ENCODE results near the gene TEAD1. TPM values are rescaled to one million over a fixed set of nuclear protein-coding genes. Genes with fewer than 3 reads are reported as not detected.

TEAD1 gene
- total RNA-seq, 4 donors from 2014 or later = 46.1 to 175 (median 126) TPM

DNA sequence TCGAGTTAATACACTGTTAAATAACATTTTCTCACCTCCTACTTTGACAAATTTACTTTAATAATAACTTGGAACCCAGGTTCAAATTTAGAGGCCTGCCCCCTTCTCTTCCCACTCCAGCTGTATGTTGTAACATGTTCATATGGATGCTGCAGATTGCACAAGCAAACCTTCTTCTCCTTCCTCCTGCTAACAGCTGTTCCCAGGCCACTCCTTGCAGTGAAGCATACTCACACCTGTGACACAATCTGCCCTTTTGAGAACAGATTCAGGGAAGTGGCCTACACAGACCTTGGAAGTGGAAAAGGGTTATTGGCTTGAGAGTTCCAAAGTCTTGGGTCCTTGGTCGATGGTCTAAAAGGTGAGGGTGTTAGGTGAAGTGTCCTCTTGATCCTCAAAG is 131.9 kb downstream of the TEAD1 start:
- intact Hi-C loops (cut with DNase I; ENCODE audit: low total_unique reads) = no loop called here
- Histone ChIP-seq H3K4me1 (peaks cover 70 to 84% of the 10 kb centered on the region in 2 donors), H3K27me3 (no peaks in the 10 kb centered on the region), H3K9me3 (no peaks in the 10 kb centered on the region), H3K4me3 (no peak overlapping the region), H3K36me3 (no peaks in the 10 kb centered on the region), H3K27ac (peak overlapping the region; percentile 51 to 71 (median 64))
- ATAC-seq (peak; percentile 82 to 98), DNase-seq (peak; percentile 56 to 79)
- TF ChIP-seq CTCF (IDR thresholded peaks at IDR 0.05 in 4 of 5, conservative IDR thresholded peaks at IDR 0.05 in 1 of 5) (no peak), POLR2A (IDR thresholded peaks at IDR 0.05) (no peak)
- in situ Hi-C loops (cut with MboI; ENCODE audit: low sequenced_read_pairs in 4 of 4) = loop anchor here in 3 of 4 donors (10.0 to 25.0 kb wide), 2 partner anchors 89 to 119 kb away; no protein-coding TSS in a partner anchor

- Histone ChIP-seq H3K27me3 (no peaks in the 10 kb centered on the region), H3K27ac (peak overlapping the region in 2 of 4 donors; percentile 8), H3K4me3 (no peak overlapping the region), H3K9me3 (no peaks in the 10 kb centered on the region), H3K36me3 (no peaks in the 10 kb centered on the region), H3K4me1 (peaks cover 60 to 79% of the 10 kb centered on the region in 2 donors)
- no peak for ATAC-seq
- intact Hi-C loops (cut with DNase I; ENCODE audit: low total_unique reads) = no loop called here
- no peak for DNase-seq
- no peak for TF ChIP-seq CTCF (IDR thresholded peaks at IDR 0.05 in 4 of 5, conservative IDR thresholded peaks at IDR 0.05 in 1 of 5)
- no peak for TF ChIP-seq POLR2A (IDR thresholded peaks at IDR 0.05)
- in situ Hi-C loops (cut with MboI; ENCODE audit: low sequenced_read_pairs in 4 of 4) = loop anchor here in 3 of 4 donors (10.0 to 25.0 kb wide), 2 partner anchors 87 to 120 kb away; no protein-coding TSS in a partner anchor
Observed at GRCh38 chr11:12807621-12808020, 133.4 kb downstream of the TEAD1 start.

DNA sequence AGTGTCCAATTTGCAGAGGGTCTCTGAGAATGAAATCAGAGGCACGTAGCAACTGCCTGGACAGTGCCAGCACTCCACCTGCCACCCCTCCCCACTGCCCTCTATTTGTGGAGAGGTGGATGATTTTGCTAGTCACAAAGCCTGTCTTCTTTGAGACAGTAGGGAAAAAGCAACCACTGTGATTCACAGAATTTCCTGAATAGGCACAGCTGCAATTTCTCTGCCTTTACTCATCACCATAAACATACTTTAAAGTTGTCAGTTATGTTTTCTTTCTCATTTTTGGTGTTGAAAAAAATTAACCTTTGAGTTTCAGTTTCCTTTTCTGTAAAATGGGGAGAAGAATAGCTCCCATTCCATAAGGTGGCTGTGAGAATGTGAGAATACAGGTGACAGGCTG is 134.3 kb downstream of the TEAD1 start:
- peak overlapping the region in 2 of 4 donors; percentile 13 to 29 for H3K27ac ChIP-seq
- no peak for ATAC-seq
- TF ChIP-seq CTCF (IDR thresholded peaks at IDR 0.05 in 4 of 5, conservative IDR thresholded peaks at IDR 0.05 in 1 of 5) (no peak), POLR2A (IDR thresholded peaks at IDR 0.05) (no peak)
- DNase-seq = no peak
- H3K9me3 ChIP-seq = no peaks in the 10 kb centered on the region
- peaks cover 58 to 79% of the 10 kb centered on the region in 2 donors for H3K4me1 ChIP-seq
- no peak overlapping the region for H3K4me3 ChIP-seq
- intact Hi-C loops (cut with DNase I; ENCODE audit: low total_unique reads) (no loop called here), in situ Hi-C loops (cut with MboI; ENCODE audit: low sequenced_read_pairs in 4 of 4) (loop anchor here in 3 of 4 donors (10.0 to 25.0 kb wide), 2 partner anchors 86 to 121 kb away; no protein-coding TSS in a partner anchor)
- H3K36me3 ChIP-seq = no peaks in the 10 kb centered on the region
- no peaks in the 10 kb centered on the region for H3K27me3 ChIP-seq

DNA sequence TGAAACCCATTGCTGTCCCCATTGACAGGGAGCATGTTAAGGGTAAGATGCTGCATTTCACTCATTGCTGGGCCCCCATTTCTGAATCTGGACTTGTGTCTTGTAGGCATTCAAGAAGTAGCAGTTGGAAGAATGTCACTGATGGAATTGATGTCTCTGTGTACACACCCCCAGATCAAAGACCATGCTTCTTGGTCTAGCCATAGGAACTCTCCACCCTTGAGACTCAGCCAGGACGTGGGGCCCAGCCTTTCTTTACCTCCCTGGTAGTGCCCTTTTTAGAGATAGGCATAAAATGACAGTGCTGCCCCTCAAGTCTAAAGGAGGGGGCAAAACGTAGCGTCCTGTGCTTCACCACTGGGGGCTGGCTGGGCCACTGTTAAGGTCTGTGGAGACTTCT is 135.1 kb downstream of the TEAD1 start:
- peaks cover 58 to 81% of the 10 kb centered on the region in 2 donors for H3K4me1 ChIP-seq

More for the DNA sequence above, 135.1 kb downstream of the TEAD1 start:
- ATAC-seq (no peak), DNase-seq (no peak)
- TF ChIP-seq CTCF (IDR thresholded peaks at IDR 0.05 in 4 of 5, conservative IDR thresholded peaks at IDR 0.05 in 1 of 5) = no peak
- no peak for TF ChIP-seq POLR2A (IDR thresholded peaks at IDR 0.05)
- Histone ChIP-seq H3K36me3 (no peaks in the 10 kb centered on the region), H3K4me3 (no peak overlapping the region), H3K27ac (peak overlapping the region in 2 of 4 donors; percentile 40 to 47), H3K9me3 (no peaks in the 10 kb centered on the region), H3K27me3 (no peaks in the 10 kb centered on the region)
- in situ Hi-C loops (cut with MboI; ENCODE audit: low sequenced_read_pairs in 4 of 4) (loop anchor here in 3 of 4 donors (10.0 to 25.0 kb wide), 2 partner anchors 85 to 122 kb away; no protein-coding TSS in a partner anchor), intact Hi-C loops (cut with DNase I; ENCODE audit: low total_unique reads) (no loop called here)

Measured in gastrocnemius medialis (tissue), 4 donors.